ENCODE measurements around the gene KDM4C. TPM values are rescaled to one million over a fixed set of nuclear protein-coding genes. Genes with fewer than 3 reads are reported as not detected.
"Not testable (repeated sequence)": the region's sequence is repeated elsewhere in the genome, so short reads cannot be mapped to it uniquely, and the experiment has no call there.

KDM4C gene
- total and polyA plus RNA-seq, 7 donors, result 16.4 to 33.5 (median 28.8) TPM

GRCh38 chr9:7178729-7179128 is 421.0 kb downstream of the KDM4C start:
- peaks cover 0 to 25% (median 22%) of the 10 kb centered on the region in 4 donors for H3K4me1 ChIP-seq
- H3K36me3 ChIP-seq, result peaks cover 0 to 9% (median 0%) of the 10 kb centered on the region in 4 donors
- no peaks in the 10 kb centered on the region for H3K27me3 ChIP-seq
- 67 to 78% methylated on average over 7 of the region's 7 CpGs for WGBS, 2 donors
- intact Hi-C loops (cut with DNase I), result no loop called here
- H3K9me3 ChIP-seq, result no peaks in the 10 kb centered on the region
- no peak for DNase-seq
- H3K4me3 ChIP-seq, result no peak overlapping the region
- no peak for TF ChIP-seq CTCF (IDR thresholded peaks at IDR 0.05)
- TF ChIP-seq POLR2A (IDR thresholded peaks at IDR 0.05), result no peak
- no peak for TF ChIP-seq POLR2AphosphoS5 (IDR thresholded peaks at IDR 0.05)
- TF ChIP-seq EP300 (IDR thresholded peaks at IDR 0.05), result no peak
- H3K27ac ChIP-seq, result no peak overlapping the region

- peaks cover 0 to 25% (median 22%) of the 10 kb centered on the region in 4 donors for H3K4me1 ChIP-seq
- no peak overlapping the region for H3K4me3 ChIP-seq
- 91 to 96% methylated on average over 5 of the region's 5 CpGs for WGBS, 2 donors
- no peaks in the 10 kb centered on the region for H3K36me3 ChIP-seq
- no peaks in the 10 kb centered on the region for H3K27me3 ChIP-seq
- no peak for DNase-seq
- no peaks in the 10 kb centered on the region for H3K9me3 ChIP-seq
- no peak overlapping the region for H3K27ac ChIP-seq
- intact Hi-C loops (cut with DNase I), result no loop called here
- no peak for TF ChIP-seq EP300 (IDR thresholded peaks at IDR 0.05)
- no peak for TF ChIP-seq CTCF (IDR thresholded peaks at IDR 0.05)
- TF ChIP-seq POLR2A (IDR thresholded peaks at IDR 0.05), result no peak
- no peak for TF ChIP-seq POLR2AphosphoS5 (IDR thresholded peaks at IDR 0.05)
Observed at GRCh38 chr9:7180247-7180646, 422.5 kb downstream of the KDM4C start.

- H3K4me3 ChIP-seq; DNase-seq; intact Hi-C loops (cut with DNase I); H3K27me3 ChIP-seq; H3K27ac ChIP-seq; H3K36me3 ChIP-seq; H3K4me1 ChIP-seq; H3K9me3 ChIP-seq: not testable (repeated sequence)
- WGBS, 2 donors, result 92 to 95% methylated on average over 7 of the region's 7 CpGs
Observed at GRCh38 chr9:7183139-7183538, 425.4 kb downstream of the KDM4C start.

GRCh38 chr9:7185612-7186011 is 427.8 kb downstream of the KDM4C start:
- H3K27ac ChIP-seq, result no peak overlapping the region
- intact Hi-C loops (cut with DNase I), result no loop called here
- TF ChIP-seq EP300 (IDR thresholded peaks at IDR 0.05) (no peak), POLR2AphosphoS5 (IDR thresholded peaks at IDR 0.05) (no peak), POLR2A (IDR thresholded peaks at IDR 0.05) (no peak), CTCF (IDR thresholded peaks at IDR 0.05) (no peak)
- H3K27me3 ChIP-seq, result no peaks in the 10 kb centered on the region
- H3K36me3 ChIP-seq, result no peaks in the 10 kb centered on the region
- peaks cover 0 to 9% (median 4%) of the 10 kb centered on the region in 4 donors for H3K4me1 ChIP-seq
- no peak for DNase-seq
- peaks cover 0 to 3% (median 0%) of the 10 kb centered on the region in 4 donors for H3K9me3 ChIP-seq
- no peak overlapping the region for H3K4me3 ChIP-seq

- WGBS, 2 donors, result 31 to 67% methylated on average over 1 of the region's 1 CpG
- no peak overlapping the region for H3K27ac ChIP-seq
- intact Hi-C loops (cut with DNase I), result no loop called here
Observed at GRCh38 chr9:7186175-7186574, 428.4 kb downstream of the KDM4C start.

More at GRCh38 chr9:7186175-7186574, 428.4 kb downstream of the KDM4C start:
- no peak overlapping the region for H3K4me3 ChIP-seq
- DNase-seq, result no peak
- H3K36me3 ChIP-seq, result no peaks in the 10 kb centered on the region
- TF ChIP-seq EP300 (IDR thresholded peaks at IDR 0.05) (no peak), CTCF (IDR thresholded peaks at IDR 0.05) (peak in 2 of 4 experiments; percentile 9 to 17)
- peaks cover 0 to 3% (median 0%) of the 10 kb centered on the region in 4 donors for H3K9me3 ChIP-seq
- H3K27me3 ChIP-seq, result no peaks in the 10 kb centered on the region
- peaks cover 0 to 9% (median 4%) of the 10 kb centered on the region in 4 donors for H3K4me1 ChIP-seq

Data from sigmoid colon (tissue), 7 donors.